K562 (cell line): Measurements from ENCODE around the gene BIN1. TPM values are rescaled to one million over a fixed set of nuclear protein-coding genes. Genes with fewer than 3 reads are reported as not detected.

Experiments
- ATAC-seq: fragments of 200-7000 bp; cut with Tn5 transposase; 3 replicates; pipeline ENCODE4 v1.9.1; 2020; ENCODE audit warnings: moderate library complexity
- BruUV-seq: library from RNA; stranded (reverse); fragments of 400-500 nt; replicated peaks from 2 replicates; lab custom pipeline; 2021; lab: Mats Ljungman, UMichigan
- CTCF ChIA-PET: fragments of 300-600 bp; formaldehyde crosslinking; extraction: SDS; loops from one replicate; lab custom pipeline; 2021; ENCODE audit warnings: low intra/inter-chr PET ratio; lab: Yijun Ruan, JAX
- POLR2A ChIA-PET: fragments of 300-600, 350-650 bp; sonication (Branson Sonifier 250); formaldehyde crosslinking; extraction: SDS; loops from one replicate; lab custom pipeline; 2021; ENCODE audit warnings: antibody characterized with exemption, inconsistent platforms; lab: Yijun Ruan, JAX
- DNase-seq, 4 experiments: peaks; one replicate each; pipeline versions ENCODE4 v3.0.0 to v3.0.0-alpha.2; 2011 to 2018; ENCODE audit warnings: low spot score in 3 of 4, mixed read lengths in 3 of 4; ENCODE audit errors: extremely low read depth in 1 of 4
- FAIRE-seq: peaks from 2 replicates; lab custom pipeline; 2011; peaks lifted over from hg19 to GRCh38; lab: Jason Lieb, UNC
- H2AFZ ChIP-seq: 2 replicates; pipeline ENCODE4 v1.6.0; 2011; ENCODE audit warnings: low read depth, low read length, control low read depth, inconsistent platforms
- H3K27ac ChIP-seq: fragments of 200-600 bp; 3 replicates; pipeline ENCODE4 v1.8.0; 2011; ENCODE audit warnings: low read depth, mild to moderate bottlenecking, control low read depth, inconsistent platforms, low read length, moderate library complexity, mixed read lengths; ENCODE audit errors: extremely low read depth
- H3K27me3 ChIP-seq, 2 experiments: fragments of 300-600 bp in 1 of 2; 2 replicates in 1 of 2; 3 replicates in 1 of 2; pipeline versions ENCODE4 v1.6.0 to v1.8.0; 2011; ENCODE audit warnings: inconsistent platforms in 2 of 2, low read length in 2 of 2, mild to moderate bottlenecking in 1 of 2, mixed read lengths in 1 of 2, moderate library complexity in 1 of 2; ENCODE audit not compliant: control insufficient read depth in 2 of 2, insufficient read depth in 2 of 2
- H3K36me3 ChIP-seq: fragments of 300-600 bp; 3 replicates; pipeline ENCODE4 v1.8.0; 2011; ENCODE audit warnings: mild to moderate bottlenecking, low read length, inconsistent platforms; ENCODE audit not compliant: control insufficient read depth, insufficient read depth
- H3K4me1 ChIP-seq, 2 experiments: fragments of 200-600 bp in 1 of 2; replicated peaks in 1 of 2; 2 replicates in 1 of 2; 3 replicates in 1 of 2; pipeline versions ENCODE4 v1.5.1 to v1.8.0; 2011; ENCODE audit warnings: inconsistent platforms in 2 of 2, low read length in 2 of 2, mild to moderate bottlenecking in 1 of 2, mixed read lengths in 1 of 2, moderate library complexity in 1 of 2; ENCODE audit not compliant: control insufficient read depth in 2 of 2, insufficient read depth in 2 of 2
- H3K4me2 ChIP-seq: 2 replicates; pipeline ENCODE4 v1.6.1; 2011; ENCODE audit warnings: low read length, control low read depth, inconsistent platforms, mixed read lengths; ENCODE audit not compliant: insufficient read depth
- H3K4me3 ChIP-seq: fragments of 200-600 bp; sonication (generic), shearing (Covaris generic); 2 replicates; pipeline ENCODE4 v1.5.1; 2016; ENCODE audit warnings: control low read depth, inconsistent platforms
- H3K79me2 ChIP-seq: fragments of 200-600 bp; 3 replicates; pipeline ENCODE4 v1.8.0; 2011; ENCODE audit warnings: low read length, inconsistent platforms; ENCODE audit not compliant: control insufficient read depth, insufficient read depth
- H3K9ac ChIP-seq, 2 experiments: 2 replicates each; pipeline versions ENCODE4 v1.6.0 to v1.6.1; 2011; ENCODE audit warnings: low read depth in 2 of 2, low read length in 2 of 2, control low read depth in 1 of 2, inconsistent platforms in 1 of 2, mild to moderate bottlenecking in 1 of 2, mixed read lengths in 1 of 2; ENCODE audit not compliant: insufficient read depth in 1 of 2
- H3K9me1 ChIP-seq: one replicate; pipeline ENCODE4 v1.6.0; 2011; ENCODE audit warnings: inconsistent platforms, mild to moderate bottlenecking, low read length, moderate library complexity; ENCODE audit not compliant: control insufficient read depth, insufficient read depth
- H3K9me3 ChIP-seq: replicated peaks from 2 replicates; pipeline ENCODE4 v1.5.1; 2011; ENCODE audit warnings: low read depth, low read length, inconsistent platforms; ENCODE audit not compliant: control insufficient read depth, insufficient read depth
- H4K20me1 ChIP-seq: replicated peaks from 2 replicates; pipeline ENCODE4 v1.6.1; 2011; ENCODE audit warnings: low read length, inconsistent platforms, mixed read lengths; ENCODE audit not compliant: control insufficient read depth, insufficient read depth
- PML ChIP-seq: IDR thresholded peaks from 2 replicates; pipeline ENCODE4 v1.6.1; 2012; ENCODE audit warnings: low read length, inconsistent platforms
- WHSC1 ChIP-seq: IDR thresholded peaks from one replicate; pipeline ENCODE4 v1.6.1; 2012; ENCODE audit warnings: low read length, control low read depth, inconsistent platforms
- WGBS: fragments of 100-300 bp; shearing (Covaris generic); methylation state at CpG from one replicate; pipeline ENCODE4 v1.1.6; 2016; ENCODE audit warnings: low coverage, mixed read lengths; ENCODE audit not compliant: insufficient coverage; ENCODE audit errors: missing lambda C conversion rate; 5-methylcytosine and 5-hydroxymethylcytosine counted together
- in situ Hi-C: fragments of 300-500 bp; cut with MboI; formaldehyde crosslinking; loops from 4 replicates; pipeline ENCODE4 v1.15.0; 2018; ENCODE audit warnings: inconsistent platforms, mixed read lengths
- intact Hi-C: fragments of 100-400 bp; cut with micrococcal nuclease; formaldehyde crosslinking; loops from 2 replicates; pipeline ENCODE4 v1.14.2; 2022
- polyA plus RNA-seq, 8 experiments: library from polyadenylated mRNA; depleted of rRNA in 4 of 8; stranded (reverse) in 5 of 8; unstranded in 3 of 8; fragments of >200 nt; fragmentation: Nextera tagmentation in 2 of 8; fragmentation: Illumina TruSeq in 1 of 8; extraction: Ambion mirVana in 2 of 8; extraction: Trizol in 1 of 8; gene quantifications; 2 replicates each; pipeline versions ENCODE4 v1.2.1 to v1.2.3, GENCODE V29; 2011 to 2014; ENCODE audit warnings: inconsistent platforms in 1 of 8, missing spikeins in 1 of 8
- total RNA-seq, 7 experiments: library from RNA; depleted of rRNA in 6 of 7; stranded (reverse); fragments of >200 nt in 6 of 7; fragmentation: Illumina TruSeq in 2 of 7; extraction: Trizol in 2 of 7; gene quantifications; 2 replicates each; pipeline versions ENCODE4 v1.2.1 to v1.2.3, GENCODE V29; 2011 to 2021; ENCODE audit warnings: low replicate concordance in 1 of 7
- TF ChIP-seq, protein P1 (sequence below): fragments of 450-650 bp; IDR thresholded peaks from 2 replicates; pipeline ENCODE4 v1.7.1; 2018; ENCODE audit warnings: mild to moderate bottlenecking, low read depth; ENCODE audit not compliant: partially characterized antibody

The BIN1 gene
- total and polyA plus RNA-seq, 9 of the 15 experiments (the other 6 are each of a cell fraction or from before 2014, with no cell fraction given): 0.04 to 2.8 (median 0.79) TPM; not detected in 1

- no peak overlapping the region for H3K27ac ChIP-seq
- ATAC-seq (no peak), FAIRE-seq (no peak), DNase-seq (no peak)
- CTCF ChIA-PET: no interaction called here
- 5% methylated on average over 3 of the region's 6 CpGs for WGBS
- no peak overlapping the region for H3K4me2 ChIP-seq
- H3K27me3 ChIP-seq: peaks cover 0 to 59% of the 10 kb centered on the region in 2 experiments; a peak in 4 of 5 replicates
- no peaks in the 10 kb centered on the region for H3K9me3 ChIP-seq
- no peak overlapping the region for H2AFZ ChIP-seq
- intact Hi-C loops: no loop called here
- H3K4me1 ChIP-seq: peaks cover 0 to 18% of the 10 kb centered on the region in 2 experiments; a peak in 2 of 5 replicates
- POLR2A ChIA-PET: no interaction called here
- H3K36me3 ChIP-seq: no peaks in the 10 kb centered on the region
- in situ Hi-C loops: no loop called here
- no peaks in the 10 kb centered on the region for H3K79me2 ChIP-seq
- H3K9ac ChIP-seq: no peak overlapping the region
- no TSS peak for BruUV-seq
- no peak for TF ChIP-seq PML
- TF ChIP-seq WHSC1: no peak
- TF ChIP-seq, protein P1, sequence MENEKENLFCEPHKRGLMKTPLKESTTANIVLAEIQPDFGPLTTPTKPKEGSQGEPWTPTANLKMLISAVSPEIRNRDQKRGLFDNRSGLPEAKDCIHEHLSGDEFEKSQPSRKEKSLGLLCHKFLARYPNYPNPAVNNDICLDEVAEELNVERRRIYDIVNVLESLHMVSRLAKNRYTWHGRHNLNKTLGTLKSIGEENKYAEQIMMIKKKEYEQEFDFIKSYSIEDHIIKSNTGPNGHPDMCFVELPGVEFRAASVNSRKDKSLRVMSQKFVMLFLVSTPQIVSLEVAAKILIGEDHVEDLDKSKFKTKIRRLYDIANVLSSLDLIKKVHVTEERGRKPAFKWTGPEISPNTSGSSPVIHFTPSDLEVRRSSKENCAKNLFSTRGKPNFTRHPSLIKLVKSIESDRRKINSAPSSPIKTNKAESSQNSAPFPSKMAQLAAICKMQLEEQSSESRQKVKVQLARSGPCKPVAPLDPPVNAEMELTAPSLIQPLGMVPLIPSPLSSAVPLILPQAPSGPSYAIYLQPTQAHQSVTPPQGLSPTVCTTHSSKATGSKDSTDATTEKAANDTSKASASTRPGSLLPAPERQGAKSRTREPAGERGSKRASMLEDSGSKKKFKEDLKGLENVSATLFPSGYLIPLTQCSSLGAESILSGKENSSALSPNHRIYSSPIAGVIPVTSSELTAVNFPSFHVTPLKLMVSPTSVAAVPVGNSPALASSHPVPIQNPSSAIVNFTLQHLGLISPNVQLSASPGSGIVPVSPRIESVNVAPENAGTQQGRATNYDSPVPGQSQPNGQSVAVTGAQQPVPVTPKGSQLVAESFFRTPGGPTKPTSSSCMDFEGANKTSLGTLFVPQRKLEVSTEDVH: no peak
- peaks cover 8% of the 10 kb centered on the region; the same call in 1 of the 2 replicates for H4K20me1 ChIP-seq
- no peak overlapping the region for H3K4me3 ChIP-seq
- no peaks in the 10 kb centered on the region for H3K9me1 ChIP-seq
These were observed 15.1 kb downstream of the BIN1 start for GRCh38 chr2:127091886-127092285.
